Stimulated activated CD4-positive, alpha-beta T cell treated with anti-CD3 and anti-CD28 coated beads, Interleukin-15, amount 100 ng/mL, for 48 hours (primary cell): Measurements from ENCODE around the gene TUFM.
A peak's percentile ranks its signal among the peaks of the same experiment; 100 is the strongest.
"Not testable (repeated sequence)": the region's sequence is repeated elsewhere in the genome, so short reads cannot be mapped to it uniquely, and the experiment has no call there.

Experiments used
- DNase-seq, 2 donors: peaks; one replicate each; pipeline ENCODE4 v3.0.0-alpha.2; 2020; ENCODE audit warnings: low read depth in 2 of 2

Gene TUFM

DNA sequence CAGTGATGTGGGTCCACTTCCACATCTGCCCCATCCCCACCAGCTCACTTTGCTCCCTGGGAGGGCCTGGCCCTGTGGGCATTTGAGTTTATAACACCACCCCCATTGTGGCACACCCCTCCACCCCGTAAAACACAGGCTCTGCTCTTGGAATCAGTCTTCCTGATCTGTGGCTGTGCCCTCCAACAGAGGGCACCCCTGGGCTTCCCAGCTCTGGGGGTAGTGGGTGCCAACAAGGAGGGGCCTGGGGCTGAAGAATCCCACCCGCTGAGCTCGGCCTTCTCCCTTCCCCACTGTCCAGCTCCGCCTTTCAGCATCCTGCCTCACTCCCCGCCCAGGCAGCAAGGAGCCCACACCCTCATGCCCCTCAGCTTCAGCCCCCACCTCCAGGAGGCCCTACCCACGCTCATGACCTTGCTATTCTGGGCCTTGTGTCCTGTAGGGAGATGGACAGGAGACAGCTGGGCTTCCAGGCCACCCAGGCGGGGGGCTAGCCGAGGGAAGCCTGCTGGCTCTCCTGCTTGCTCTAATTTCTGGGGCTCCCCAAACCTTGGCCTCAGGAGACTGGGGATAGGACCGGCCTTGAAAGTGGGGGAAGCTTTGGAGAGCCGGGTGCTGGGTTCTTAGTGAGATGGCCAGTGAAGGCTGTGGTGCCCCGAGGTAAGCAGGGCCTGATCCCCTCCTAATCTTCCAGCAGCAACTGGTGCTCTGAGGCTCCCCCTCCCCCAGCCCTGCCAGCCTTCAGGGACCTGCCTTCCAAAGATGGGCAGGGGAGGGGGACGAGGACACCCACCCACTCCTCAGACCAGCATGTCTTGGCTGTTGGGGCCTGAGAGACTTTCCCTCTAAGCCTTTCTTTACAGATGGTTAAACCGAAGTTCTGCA lies 29.2 kb upstream of the TUFM start:
- no peak for DNase-seq

DNA sequence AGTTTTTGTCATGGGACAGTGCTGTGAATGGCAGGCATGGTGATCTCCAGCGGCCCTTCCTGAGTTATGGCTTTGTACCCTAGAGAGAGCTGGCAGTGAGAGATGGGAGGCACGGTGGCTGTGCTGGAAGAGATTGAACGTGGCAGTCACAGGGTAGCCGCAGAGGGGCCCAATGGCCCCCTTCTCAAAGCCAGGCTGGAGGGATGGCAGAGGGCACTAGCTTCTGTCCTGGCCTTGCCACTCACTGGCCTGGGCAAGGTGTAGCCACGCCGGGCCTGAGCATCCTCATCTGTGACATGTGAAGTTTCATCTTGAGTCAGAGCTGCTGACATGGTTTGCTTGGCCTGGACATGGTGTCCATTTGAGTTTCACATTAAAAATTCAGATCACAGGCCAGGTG lies 28.3 kb upstream of the TUFM start:
- DNase-seq: no peak

DNA sequence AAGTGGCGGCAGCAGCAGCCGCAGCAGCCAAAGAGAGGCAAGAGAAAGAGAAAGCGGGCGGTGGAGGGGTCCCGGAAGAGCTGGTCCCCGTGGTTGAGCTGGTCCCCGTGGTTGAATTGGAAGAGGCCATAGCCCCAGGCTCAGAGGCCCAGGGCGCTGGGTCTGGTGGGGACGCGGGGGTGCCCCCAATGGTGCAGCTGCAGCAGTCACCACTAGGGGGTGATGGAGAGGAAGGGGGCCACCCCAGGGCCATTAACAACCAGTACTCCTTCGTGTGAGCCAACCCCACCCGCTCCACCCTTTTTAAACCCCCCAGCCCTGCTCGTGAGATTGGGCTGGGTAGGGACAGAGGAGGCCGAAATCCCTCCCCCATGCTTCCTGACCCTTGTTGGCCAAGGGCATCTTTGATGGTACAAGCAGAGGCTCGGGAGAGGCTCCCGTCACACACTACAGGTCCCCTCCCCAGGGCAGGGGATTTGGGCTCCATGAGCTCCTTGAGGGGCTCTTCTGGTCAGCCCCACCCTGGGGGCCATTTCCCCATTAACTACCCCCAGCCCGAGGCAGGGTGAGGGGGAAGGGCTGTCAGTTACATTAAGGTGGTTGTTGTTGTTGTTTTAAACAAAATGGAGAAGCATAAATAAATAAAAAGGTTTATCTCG lies 27.5 kb upstream of the TUFM start:
- peak; percentile 14 to 45 for DNase-seq

DNA sequence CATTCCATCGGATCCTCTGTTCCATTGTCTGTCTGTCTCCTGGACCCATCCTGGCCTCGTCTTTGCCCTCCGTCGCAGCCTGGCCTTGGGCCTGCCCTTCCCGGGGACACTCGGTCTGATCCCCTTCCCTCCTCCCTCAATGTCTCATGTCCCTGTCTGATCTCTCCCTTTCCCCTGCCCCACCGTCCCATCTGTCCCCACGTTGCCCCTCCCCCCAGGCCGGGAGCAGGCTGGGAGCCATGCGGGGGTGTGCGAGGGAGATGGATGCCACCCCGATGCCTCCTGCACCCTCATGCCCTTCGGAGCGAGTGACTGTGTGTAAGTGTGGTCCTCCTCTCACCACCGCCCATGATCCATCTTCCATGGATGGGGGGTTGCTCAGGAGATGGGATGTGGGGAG lies 26.8 kb upstream of the TUFM start:
- DNase-seq: no peak

DNA sequence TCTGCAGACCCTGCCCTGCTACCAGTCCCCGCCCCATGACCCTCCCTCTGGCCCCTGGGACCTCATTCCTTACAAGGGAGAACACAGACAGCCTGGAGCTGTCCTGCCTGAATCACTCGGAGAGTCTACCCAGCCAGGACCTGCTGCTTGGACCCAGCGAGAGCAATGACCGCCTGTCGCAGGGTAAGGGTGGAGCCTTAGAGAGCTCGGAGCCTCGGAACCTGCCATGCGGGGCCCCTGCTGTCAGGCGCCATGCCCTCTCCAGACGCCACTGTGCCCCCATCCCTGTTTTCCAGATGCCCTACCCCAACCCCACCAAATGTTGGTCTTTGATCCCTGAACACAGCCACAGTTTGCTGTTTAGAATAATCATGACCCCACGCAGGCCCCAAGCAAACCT lies 23.1 kb upstream of the TUFM start:
- no peak for DNase-seq

DNA sequence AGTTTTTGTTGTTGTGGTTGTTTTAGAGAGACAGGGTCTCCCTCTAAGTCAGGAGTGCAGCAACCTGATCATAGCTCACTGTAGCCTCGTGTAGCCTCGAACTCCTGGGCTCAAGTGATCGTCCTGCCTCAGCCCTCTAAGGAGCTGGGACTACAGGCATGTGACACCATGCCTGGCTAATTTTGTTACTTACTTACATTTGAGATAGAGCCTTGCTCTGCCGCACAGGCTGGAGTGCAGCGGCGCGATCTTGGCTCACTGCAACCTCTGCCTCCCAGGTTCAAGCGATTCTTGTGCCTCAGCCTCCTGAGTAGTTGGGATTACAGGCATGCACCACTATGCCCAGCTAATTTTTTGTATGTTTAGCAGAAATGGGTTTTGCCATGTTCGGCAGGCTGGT lies 21.5 kb upstream of the TUFM start:
- DNase-seq: not testable (repeated sequence)

DNA sequence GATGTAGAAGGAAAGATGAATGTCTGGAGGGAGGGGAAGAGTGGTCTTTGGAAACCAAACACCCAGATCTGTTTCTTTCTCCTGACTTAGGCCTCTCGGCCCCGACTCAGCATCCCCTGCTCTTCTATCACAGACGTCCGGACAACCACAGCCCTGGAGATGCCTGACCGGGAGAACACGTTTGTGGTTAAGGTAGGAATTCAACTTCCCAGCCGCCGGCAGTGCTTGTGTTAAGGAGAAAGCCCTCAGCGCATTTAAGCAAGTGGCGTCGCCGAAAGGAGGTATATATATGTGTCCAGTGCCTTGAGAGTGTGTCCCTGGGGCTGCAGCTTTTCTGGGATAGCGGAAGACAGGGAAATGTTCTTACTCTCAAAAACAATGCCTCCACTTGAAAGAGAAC lies 21.1 kb upstream of the TUFM start:
- DNase-seq: no peak

DNA sequence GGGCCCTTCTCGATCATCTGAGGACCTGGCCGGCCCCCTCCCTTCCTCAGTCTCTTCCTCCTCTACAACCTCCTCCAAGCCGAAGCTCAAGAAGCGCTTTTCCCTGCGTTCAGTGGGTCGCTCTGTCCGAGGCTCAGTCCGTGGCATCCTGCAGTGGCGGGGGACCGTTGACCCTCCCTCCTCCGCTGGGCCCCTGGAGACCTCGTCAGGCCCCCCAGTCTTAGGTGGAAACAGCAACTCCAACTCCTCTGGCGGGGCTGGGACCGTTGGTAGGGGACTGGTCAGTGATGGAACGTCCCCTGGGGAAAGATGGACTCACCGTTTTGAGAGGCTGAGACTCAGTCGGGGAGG lies 20.3 kb upstream of the TUFM start:
- DNase-seq: no peak

DNA sequence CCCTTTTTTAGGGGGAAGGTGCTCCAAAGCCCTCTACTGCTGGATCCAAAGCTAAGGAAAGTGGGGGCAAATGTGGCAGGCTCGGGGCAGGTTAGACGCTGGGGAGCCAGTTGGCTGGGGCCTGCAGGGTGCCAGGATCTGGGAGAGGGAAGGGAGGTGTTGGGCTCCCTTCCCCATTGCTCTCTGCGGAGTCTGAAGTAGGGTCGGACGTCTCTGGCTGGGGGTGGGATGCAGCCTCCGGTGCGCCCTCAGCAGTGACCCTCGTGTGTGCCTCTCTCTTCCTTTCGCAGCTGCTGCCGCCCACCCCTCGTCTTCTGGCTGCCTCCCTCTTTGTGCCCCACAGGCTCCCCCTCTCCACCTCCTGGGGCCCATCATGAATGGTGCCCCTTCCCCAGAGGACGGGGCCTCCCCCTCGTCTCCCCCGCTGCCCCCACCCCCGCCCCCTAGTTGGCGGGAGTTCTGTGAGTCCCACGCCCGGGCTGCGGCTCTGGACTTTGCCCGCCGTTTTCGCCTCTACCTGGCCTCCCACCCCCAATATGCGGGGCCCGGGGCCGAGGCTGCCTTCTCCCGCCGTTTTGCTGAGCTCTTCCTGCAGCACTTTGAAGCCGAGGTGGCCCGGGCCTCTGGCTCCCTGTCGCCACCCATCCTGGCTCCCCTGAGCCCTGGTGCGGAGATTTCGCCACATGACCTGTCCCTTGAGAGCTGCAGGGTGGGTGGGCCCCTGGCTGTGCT lies 19.7 kb upstream of the TUFM start:
- no peak for DNase-seq

DNA sequence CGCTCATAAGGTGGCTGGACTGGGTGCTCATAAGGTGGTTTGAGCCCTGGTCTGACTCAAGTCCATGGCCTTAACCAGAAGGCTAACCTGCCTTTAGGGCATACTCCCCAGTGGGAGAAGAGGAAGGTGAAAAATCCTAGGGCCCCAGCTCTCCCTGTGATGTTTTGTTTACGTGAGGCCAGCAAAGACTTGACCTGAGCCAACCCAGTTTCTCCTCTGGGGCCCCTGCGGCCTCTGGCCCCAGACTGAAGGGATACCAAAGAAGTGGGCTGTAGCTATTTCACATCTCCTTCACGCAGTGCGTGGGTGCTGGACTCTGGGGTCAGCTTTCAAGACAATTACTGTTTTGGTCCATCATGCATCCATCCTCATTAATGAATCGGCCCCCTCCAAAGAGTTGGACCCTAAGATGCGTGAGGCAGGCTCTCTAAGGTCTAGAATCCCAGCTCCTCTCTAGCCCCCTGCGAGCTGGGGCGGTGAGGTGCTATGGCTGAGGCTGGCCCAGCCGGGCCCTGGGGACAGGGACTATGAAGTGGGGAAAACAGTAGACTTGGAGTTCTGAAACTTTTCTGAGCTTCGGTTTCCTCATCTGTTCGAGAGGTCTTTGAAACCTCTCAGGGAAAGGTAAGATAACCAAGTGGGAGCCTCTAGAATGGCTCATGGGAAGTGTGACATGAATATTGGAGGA lies 19.0 kb upstream of the TUFM start:
- no peak for DNase-seq

DNA sequence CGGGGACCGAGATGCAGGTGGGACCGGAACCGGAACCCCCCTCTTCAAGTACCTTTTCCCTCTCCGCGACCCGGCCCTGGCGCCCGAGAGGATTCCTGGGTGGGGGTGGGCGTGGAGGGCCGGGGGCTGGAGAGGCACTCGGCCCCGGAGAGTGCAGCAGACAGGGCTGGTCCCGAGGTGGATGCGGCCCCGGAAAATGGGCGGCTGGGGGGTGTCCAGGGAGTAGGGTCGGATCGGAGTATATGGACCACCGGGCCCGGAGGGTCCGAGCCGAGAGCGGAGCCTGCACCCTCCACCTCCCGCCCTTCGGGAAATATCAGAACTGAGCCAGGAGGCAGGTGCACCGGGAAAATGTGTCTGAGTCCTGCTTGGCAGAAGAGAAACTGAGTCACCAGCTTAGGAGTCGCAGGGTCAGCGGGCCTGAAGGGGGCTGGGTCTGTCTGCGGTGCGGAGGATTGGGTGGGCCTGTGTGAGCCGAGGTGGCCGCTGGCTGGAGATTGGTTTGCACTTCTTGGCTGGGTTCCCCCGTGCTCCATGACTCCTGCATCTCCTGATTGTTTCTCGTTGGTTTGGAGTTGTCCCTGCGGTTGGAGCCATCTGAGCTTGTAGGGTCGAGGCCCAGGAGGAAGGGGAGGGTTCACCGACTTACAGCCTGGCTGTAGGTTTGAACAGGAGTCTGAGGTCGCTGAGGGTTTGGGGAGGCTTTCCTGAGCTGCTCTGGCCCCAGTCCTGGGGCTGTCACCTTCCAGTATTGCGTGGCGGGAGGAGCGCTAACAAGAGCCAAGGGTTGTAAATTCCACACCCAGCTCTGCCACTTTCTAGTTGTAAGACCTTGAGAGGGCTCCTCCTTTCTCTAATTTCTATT lies 18.0 kb upstream of the TUFM start:
- DNase-seq: no peak

DNA sequence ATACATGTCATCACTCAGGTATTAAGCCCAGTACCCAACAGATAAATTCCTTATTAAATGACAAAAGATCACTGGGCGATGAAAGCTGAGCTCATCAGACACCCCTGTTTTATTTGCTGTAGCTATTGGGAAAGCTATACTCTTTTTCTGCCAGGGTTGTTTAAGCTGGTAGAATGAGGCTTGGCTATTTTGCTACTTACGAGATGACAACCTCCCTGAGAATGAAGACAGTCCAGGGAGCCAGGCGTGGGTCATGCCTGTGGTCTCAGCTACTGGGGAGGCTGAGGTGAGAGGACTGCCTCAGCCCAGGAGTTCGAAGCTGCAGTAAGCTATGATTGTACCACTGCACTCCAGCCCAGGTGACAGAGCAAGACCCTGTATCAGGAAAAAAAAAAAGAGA lies 13.2 kb upstream of the TUFM start:
- no peak for DNase-seq

DNA sequence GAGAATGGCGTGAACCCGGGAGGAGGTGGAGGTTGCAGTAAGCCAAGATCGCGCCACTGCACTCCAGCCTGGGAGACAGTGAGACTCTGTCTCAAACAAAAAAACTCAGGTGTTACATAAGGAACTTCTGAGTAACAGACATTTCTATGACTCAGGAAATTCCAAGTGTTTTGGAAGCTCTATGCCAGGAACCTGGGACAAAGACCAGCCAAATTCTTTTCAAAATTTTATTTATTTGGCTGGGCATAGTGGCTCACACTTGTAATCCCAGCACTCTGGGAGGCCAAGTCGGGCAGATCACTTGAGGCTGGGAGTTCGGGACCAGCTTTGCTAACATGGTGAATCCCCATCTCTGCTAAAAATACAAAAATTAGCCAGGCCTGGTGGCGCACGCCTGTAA lies 12.3 kb upstream of the TUFM start:
- no peak for DNase-seq

DNA sequence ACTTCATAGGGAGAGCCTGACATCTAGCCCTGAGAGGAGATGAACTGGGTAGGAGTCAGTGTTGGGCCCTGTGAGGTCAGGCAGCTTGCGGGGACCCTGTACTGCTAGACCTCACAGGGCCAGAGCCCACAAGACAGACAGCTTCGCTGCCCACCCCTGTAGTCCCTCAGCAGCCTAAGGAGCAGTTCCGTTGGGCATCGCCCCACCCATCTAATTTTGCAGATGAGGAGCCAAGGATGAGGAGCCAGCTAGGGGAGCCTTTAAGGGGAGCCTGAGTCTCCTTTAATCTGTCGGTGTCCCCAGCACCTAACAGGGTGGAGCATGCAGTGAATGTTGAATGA lies 755 bp upstream of the TUFM start:
- DNase-seq: no peak

DNA sequence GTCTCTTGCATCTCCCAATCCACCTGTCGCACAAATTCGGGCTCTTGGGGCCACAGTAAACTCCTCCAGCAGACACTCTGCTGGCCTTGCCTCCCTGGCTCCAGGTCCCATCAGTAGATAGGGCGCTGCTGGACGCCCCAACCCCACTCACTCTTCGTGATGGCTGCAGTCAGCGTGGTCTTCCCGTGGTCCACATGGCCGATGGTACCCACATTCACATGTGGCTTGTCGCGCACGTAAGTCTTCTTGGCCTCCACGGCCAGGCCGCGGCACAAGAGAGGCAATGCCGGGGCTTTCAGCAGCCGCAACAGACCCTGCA lies 428 bp downstream of the TUFM start:
- DNase-seq: no peak

DNA sequence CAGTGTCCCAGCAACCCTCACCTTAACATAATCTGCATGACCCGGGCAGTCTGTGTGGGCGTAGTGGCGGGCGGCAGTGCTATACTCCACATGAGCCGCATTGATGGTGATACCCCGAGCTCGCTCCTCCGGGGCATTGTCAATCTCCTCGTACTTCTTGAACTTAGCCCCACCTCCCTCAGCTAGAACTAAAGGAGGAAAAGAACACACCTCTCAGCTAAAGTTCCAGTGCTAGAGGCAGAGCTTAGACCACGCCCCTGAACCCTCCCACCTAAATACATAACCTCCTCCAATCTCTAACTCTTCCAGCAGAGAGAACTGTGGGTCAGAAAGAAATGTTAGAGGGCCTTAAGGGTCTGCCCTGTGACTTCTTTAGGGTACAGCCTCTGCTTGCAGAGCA lies 855 bp downstream of the TUFM start:
- peak in 1 of 2 donors; percentile 19 for DNase-seq

DNA sequence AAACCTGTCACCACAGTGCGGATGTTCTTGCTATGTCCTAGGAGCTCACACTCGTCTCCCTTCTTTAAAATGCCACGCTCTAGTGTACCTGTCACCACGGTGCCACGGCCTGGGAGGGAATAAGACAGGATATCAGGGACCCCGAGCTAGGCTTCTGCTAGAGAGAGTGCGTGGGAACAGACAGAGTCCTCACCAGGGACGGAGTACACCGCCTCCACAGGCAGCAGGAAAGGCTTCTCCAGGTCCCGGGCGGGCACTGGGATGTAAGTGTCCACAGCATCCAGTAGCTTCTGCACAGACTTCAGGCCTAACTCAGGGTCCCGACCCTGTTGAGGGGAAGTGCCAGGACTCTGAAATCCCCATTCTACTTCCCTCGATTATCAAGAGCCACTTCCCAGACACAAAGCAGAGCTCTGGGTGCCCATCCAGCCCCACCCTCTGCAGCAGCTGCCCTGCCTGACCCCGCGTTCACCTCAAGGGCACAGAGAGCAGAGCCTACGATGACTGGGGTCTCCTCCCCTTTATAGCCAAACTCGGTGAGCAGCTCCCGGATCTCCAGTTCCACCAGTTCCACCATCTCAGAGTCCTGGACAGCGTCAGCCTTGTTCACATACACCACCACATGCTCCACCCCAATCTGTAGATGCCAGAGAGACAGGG lies 1.8 kb downstream of the TUFM start:
- no peak for DNase-seq

DNA sequence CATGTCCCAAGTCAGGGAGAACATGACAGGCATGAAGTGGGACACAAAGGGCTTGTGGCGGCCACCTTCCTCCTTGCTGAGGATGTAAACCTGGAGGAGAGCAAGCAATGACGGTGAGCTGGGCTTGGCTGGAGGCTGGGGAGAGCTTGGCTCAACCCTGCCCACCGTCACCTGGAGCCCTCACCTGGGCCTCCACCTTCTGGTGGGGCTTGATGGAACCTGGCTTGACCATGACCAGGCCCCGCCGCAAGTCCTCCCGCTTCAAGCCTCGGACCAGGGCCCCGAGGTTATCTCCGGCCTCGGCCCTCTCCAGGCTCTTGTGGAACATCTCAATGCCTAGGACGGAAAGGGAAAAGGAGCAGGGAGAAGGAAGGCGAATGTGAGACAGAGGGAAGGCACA lies 2.4 kb downstream of the TUFM start:
- no peak for DNase-seq

DNA sequence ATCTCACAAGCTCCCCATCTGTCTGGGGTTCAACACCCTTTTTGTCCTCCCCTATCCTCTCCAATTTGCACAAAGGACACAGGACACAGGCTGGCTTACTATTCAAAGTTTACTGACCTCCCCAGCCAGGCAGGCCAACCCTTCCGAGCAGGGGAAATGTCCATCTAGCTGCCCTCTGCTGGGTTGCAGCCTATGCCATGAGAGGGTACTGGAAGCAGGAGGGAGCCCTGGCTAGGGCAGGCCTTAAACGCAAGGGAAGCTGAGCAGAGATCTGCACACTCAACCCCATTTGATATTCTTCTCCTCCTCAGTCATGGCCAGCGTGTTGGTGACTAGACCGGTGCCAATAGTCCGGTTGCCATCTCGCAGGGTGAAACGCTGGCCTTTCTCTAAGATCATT lies 3.5 kb downstream of the TUFM start:
- DNase-seq: no peak

DNA sequence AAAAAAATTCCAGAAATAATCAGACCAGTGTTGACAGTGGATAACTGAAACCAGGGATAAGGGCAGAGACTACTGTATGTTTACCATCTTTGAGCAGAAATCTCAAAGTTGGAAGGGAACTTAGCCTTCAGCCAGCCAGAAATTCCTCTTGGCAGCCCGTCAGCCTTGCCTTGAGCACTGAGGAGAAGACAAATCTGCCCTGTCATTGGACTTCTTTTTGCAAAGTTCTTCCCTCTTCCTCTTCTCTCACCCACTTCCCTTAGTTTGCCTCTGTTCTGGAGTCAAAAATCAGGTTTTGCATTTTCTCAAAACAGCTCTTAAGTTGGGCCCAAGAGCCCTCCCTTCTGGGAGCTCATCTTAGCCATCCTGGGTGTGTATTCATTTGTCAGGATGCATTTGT lies 6.2 kb downstream of the TUFM start:
- DNase-seq: no peak

DNA sequence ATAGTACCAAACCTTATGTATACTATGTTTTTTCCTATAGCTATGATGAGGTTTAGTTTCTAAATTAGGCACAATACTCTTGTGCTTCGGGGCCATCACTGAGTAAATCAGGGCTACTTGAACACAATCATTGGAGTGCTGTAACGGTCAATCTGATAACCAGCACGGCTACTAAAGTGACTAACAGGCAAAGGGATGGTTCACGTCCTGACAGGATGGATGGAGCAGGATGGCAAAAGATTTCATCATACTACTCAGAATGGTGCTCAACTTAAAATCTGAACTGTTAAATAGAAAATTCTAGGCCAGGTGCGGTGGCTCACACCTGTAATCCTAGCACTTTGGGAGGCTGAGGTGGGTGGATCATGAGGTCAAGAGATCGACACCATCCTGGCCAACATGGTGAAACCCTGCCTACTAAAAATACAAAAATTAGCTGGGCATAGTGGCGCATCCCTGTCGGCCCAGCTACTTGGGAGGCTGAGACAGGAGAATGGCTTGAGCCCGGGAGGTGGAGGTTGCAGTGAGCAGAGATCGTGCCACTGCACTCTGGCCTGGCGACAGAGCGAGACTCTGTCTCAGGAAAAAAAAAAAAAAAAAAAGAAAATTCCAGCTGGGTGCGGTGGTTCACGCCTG lies 7.0 kb downstream of the TUFM start:
- no peak for DNase-seq
